PC-3 (cell line): Measurements from ENCODE around the gene CORO2A. TPM values are rescaled to one million over a fixed set of nuclear protein-coding genes. Genes with fewer than 3 reads are reported as not detected.

Source experiments
- ATAC-seq: fragments of 200-7000 bp; cut with Tn5 transposase; 2 replicates; pipeline ENCODE4 v1.9.1; 2020; ENCODE audit warnings: mild to moderate bottlenecking, moderate library complexity
- BruUV-seq: library from RNA; stranded (reverse); fragments of 400-500 nt; replicated peaks from 2 replicates; lab custom pipeline; 2021; lab: Mats Ljungman, UMichigan
- CTCF ChIA-PET: fragments of 300-600 bp; sonication (Branson Sonifier 250); formaldehyde crosslinking; loops from one replicate; lab custom pipeline; 2022; ENCODE audit warnings: antibody characterized with exemption; lab: Charles Lee
- POLR2A ChIA-PET: fragments of 300-600 bp; sonication (Branson Sonifier 250); formaldehyde crosslinking; loops from one replicate; lab custom pipeline; 2022; ENCODE audit warnings: antibody characterized with exemption; ENCODE audit not compliant: unreplicated experiment; lab: Charles Lee
- DNase-seq: peaks from one replicate; pipeline ENCODE4 v3.0.0-alpha.2; 2015
- H2AFZ ChIP-seq: fragments of 300-600 bp; sonication (generic); 2 replicates; pipeline ENCODE4 v1.6.0; 2016; ENCODE audit warnings: antibody characterized with exemption, low read length
- H3F3A ChIP-seq: fragments of 300-600 bp; sonication (generic); one replicate; pipeline ENCODE4 v1.6.0; 2017; ENCODE audit warnings: antibody characterized with exemption, low read length, control low read depth, mild to moderate bottlenecking; ENCODE audit not compliant: unreplicated experiment
- H3K27ac ChIP-seq: fragments of 300-600 bp; sonication (generic); 2 replicates; pipeline ENCODE4 v1.5.1; 2016; ENCODE audit warnings: mild to moderate bottlenecking, low read length
- H3K27me3 ChIP-seq: fragments of 300-600 bp; sonication (generic); 2 replicates; pipeline ENCODE4 v1.6.1; 2016; ENCODE audit warnings: low read length, mixed read lengths
- H3K36me3 ChIP-seq: fragments of 300-600 bp; sonication (generic); 2 replicates; pipeline ENCODE4 v1.6.1; 2016; ENCODE audit warnings: low read depth, mixed run types, low read length, mixed read lengths
- H3K4me1 ChIP-seq: fragments of 300-600 bp; sonication (generic); 2 replicates; pipeline ENCODE4 v1.5.1; 2016; ENCODE audit warnings: low read length; ENCODE audit not compliant: insufficient read depth
- H3K4me2 ChIP-seq: fragments of 300-600 bp; sonication (generic); 2 replicates; pipeline ENCODE4 v1.6.0; 2016; ENCODE audit warnings: low read length
- H3K4me3 ChIP-seq: fragments of 300-600 bp; sonication (generic); 2 replicates; pipeline ENCODE4 v1.5.1; 2016; ENCODE audit warnings: mild to moderate bottlenecking, low read length, mixed read lengths
- H3K79me2 ChIP-seq: fragments of 300-600 bp; sonication (generic); 2 replicates; pipeline ENCODE4 v1.6.1; 2017; ENCODE audit warnings: low read length, mixed read lengths
- H3K9ac ChIP-seq: fragments of 300-600 bp; sonication (generic); 2 replicates; pipeline ENCODE4 v1.6.0; 2016; ENCODE audit warnings: mild to moderate bottlenecking, low read length
- H3K9me2 ChIP-seq: fragments of 300-600 bp; sonication (generic); replicated peaks from 2 replicates; pipeline ENCODE4 v1.6.1; 2016; ENCODE audit warnings: mixed run types, low read length, mixed read lengths
- H3K9me3 ChIP-seq: fragments of 300-600 bp; sonication (generic); 2 replicates; pipeline ENCODE4 v1.6.1; 2016; ENCODE audit warnings: low read length, mixed read lengths
- H4K20me1 ChIP-seq: fragments of 300-600 bp; sonication (generic); 2 replicates; pipeline ENCODE4 v1.6.1; 2016; ENCODE audit warnings: low read length, mixed read lengths
- EZH2 ChIP-seq: fragments of 300-600 bp; sonication (generic); IDR thresholded peaks from one replicate; pipeline ENCODE4 v1.6.1; 2017; ENCODE audit warnings: antibody characterized with exemption, mild to moderate bottlenecking, low read length; ENCODE audit not compliant: unreplicated experiment
- EZH2phosphoT487 ChIP-seq: fragments of 300-600 bp; sonication (generic); IDR thresholded peaks from 2 replicates; pipeline ENCODE4 v1.6.1; 2018; ENCODE audit warnings: mild to moderate bottlenecking, antibody characterized with exemption, low read length, borderline replicate concordance
- intact Hi-C: fragments of 100-400 bp; cut with micrococcal nuclease; formaldehyde crosslinking; loops from 2 replicates; pipeline ENCODE4 v1.9.0; 2023
- microRNA-seq: library from miRNA; unstranded; fragments of <30 nt; microRNA quantifications from one replicate; pipeline ENCODE4 v1.1.0, GENCODE V29; 2020; ENCODE audit not compliant: unreplicated experiment
- total RNA-seq: library from RNA; depleted of rRNA; stranded (reverse); fragments of >200 nt; gene quantifications from 2 replicates; pipeline ENCODE4 v1.2.3, GENCODE V29; 2014; rRNA removed
- TF ChIP-seq, protein P1 (sequence below): fragments of 300-600 bp; sonication (generic); conservative IDR thresholded peaks from 2 replicates; pipeline ENCODE4 v1.5.1; 2017; ENCODE audit warnings: antibody characterized with exemption, low read depth, mild to moderate bottlenecking, low read length

Gene CORO2A
- total RNA-seq, 1 experiment from 2014 or later, result 2.2 TPM

DNA sequence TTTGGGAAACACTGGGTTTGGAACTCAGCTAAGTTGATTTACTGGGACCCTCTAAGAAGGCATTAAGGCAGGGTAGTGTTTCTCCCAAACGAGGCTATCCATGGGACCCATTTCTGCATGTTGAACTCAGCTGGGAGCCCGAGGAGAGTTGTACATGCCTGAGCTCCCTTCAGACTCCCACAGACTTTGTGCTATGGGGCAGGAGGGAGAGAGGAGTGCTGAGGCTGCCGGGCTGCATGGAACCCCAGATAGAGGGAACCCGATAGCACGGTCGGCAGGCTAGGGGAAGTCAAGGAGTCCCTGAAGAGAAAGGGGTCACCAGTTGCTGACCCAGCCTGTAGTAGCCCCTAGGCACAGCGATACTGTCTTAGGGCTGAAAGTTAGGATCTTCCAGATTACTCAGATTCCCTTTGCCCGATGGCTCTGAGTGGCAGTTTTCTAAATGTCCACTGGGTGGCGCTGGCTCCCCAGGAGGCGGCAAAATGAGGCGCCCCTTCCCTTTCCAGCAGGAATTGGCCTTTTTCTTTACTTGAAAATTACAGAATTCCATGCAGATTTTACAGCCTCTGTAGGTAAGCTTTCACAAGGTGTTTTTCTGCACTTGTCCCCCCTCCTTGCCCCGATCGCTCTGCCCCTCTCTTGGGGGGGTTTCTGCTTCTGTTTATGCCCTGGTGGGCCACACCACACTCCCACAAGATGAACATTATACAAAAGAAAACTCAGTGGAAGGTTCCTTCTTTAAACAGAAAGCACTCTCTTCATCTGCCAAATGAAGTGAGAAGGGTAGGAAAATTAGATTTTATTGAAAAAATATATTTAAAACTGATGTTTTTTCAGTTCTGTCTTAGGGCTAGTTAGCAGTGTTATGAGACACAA, 118.1 kb downstream of the CORO2A start:
- BruUV-seq, result no TSS peak
- no peaks in the 10 kb centered on the region for H3F3A ChIP-seq
- no peaks in the 10 kb centered on the region for H4K20me1 ChIP-seq
- H3K27me3 ChIP-seq, result no peaks in the 10 kb centered on the region
- no peaks in the 10 kb centered on the region for H3K9me2 ChIP-seq
- ATAC-seq (peak; percentile 28; the same call in 1 of the 2 replicates), DNase-seq (peak; percentile 70)
- H3K79me2 ChIP-seq, result 0 out of 2 replicates have a peak, but pooled peaks cover 7% of the 10 kb centered on the region
- H3K4me2 ChIP-seq, result no peak overlapping the region
- no peak overlapping the region for H3K4me3 ChIP-seq
- peaks cover 7% of the 10 kb centered on the region; the same call in 1 of the 2 replicates for H3K4me1 ChIP-seq
- H3K9ac ChIP-seq, result no peak overlapping the region
- no peaks in the 10 kb centered on the region; the same call in 1 of the 2 replicates for H3K36me3 ChIP-seq
- no peaks in the 10 kb centered on the region for H3K9me3 ChIP-seq
- intact Hi-C loops, result loop anchor here (2.0 to 5.0 kb wide), 2 partner anchors 118 to 188 kb away; partner anchors contain the start of gene CORO2A
- no peak overlapping the region for H3K27ac ChIP-seq
- CTCF ChIA-PET, result interaction anchor here (0.7 kb wide), 1 partner anchor 68 kb away, joined by 3 read pairs; no protein-coding TSS in a partner anchor
- POLR2A ChIA-PET, result no interaction called here
- TF ChIP-seq, protein P1, sequence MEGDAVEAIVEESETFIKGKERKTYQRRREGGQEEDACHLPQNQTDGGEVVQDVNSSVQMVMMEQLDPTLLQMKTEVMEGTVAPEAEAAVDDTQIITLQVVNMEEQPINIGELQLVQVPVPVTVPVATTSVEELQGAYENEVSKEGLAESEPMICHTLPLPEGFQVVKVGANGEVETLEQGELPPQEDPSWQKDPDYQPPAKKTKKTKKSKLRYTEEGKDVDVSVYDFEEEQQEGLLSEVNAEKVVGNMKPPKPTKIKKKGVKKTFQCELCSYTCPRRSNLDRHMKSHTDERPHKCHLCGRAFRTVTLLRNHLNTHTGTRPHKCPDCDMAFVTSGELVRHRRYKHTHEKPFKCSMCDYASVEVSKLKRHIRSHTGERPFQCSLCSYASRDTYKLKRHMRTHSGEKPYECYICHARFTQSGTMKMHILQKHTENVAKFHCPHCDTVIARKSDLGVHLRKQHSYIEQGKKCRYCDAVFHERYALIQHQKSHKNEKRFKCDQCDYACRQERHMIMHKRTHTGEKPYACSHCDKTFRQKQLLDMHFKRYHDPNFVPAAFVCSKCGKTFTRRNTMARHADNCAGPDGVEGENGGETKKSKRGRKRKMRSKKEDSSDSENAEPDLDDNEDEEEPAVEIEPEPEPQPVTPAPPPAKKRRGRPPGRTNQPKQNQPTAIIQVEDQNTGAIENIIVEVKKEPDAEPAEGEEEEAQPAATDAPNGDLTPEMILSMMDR, result peak; percentile 89
- TF ChIP-seq EZH2phosphoT487, result no peak
- H2AFZ ChIP-seq, result no peak overlapping the region

DNA sequence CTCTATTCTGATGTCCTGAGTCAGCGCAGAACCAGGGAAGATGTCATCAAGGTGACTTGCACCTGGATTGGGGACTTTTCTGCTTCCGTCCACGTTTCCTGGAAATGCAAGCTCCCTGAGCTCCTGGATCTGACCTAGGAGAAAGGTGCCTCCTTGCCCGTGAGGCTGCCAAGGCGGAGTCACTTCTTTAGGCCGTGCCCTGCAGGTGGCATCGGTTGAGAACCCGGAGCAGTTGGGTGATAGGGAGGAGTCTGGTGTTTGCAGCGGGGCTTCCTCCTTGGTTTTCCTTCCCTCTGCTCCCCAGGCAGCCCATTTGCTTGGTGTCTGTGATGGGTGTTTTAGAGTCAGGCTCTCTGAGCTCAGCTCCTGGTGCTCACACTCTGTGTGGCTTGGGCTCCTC, 120.7 kb downstream of the CORO2A start:
- Histone ChIP-seq H2AFZ (no peak overlapping the region), H3K27me3 (no peaks in the 10 kb centered on the region), H3K9me2 (no peaks in the 10 kb centered on the region), H3K4me3 (no peak overlapping the region), H3K79me2 (peaks cover 18% of the 10 kb centered on the region; the same call in 1 of the 2 replicates), H3K4me2 (no peak overlapping the region), H4K20me1 (no peaks in the 10 kb centered on the region), H3F3A (no peaks in the 10 kb centered on the region), H3K9me3 (no peaks in the 10 kb centered on the region), H3K27ac (peak overlapping the region; percentile 32), H3K9ac (no peak overlapping the region), H3K36me3 (no peaks in the 10 kb centered on the region; the same call in 1 of the 2 replicates), H3K4me1 (peaks cover 7% of the 10 kb centered on the region; the same call in 1 of the 2 replicates)
- no TSS peak for BruUV-seq
- POLR2A ChIA-PET, result interaction anchor here (0.5 kb wide), 1 partner anchor 15 kb away, joined by 9 read pairs; the partner anchor contains the start of gene NANS
- CTCF ChIA-PET, result interaction anchor here (0.7 kb wide), 1 partner anchor 26 kb away, joined by 3 read pairs; no protein-coding TSS in a partner anchor
- DNase-seq (no peak), ATAC-seq (no peak)
- intact Hi-C loops, result loop anchor here (5.0 kb wide), 1 partner anchor 121 kb away; the partner anchor contains the start of gene CORO2A
- TF ChIP-seq, protein P1, result no peak
- no peak for TF ChIP-seq EZH2
- no peak for TF ChIP-seq EZH2phosphoT487

Small RNA genes lying within 50 kb of the gene (microRNA-seq; reads per million reads assigned to microRNA genes)
- not detected for gene MIR6854

Other genes with a start within 250 kb of the CORO2A start
- gene ANP32B, start 209.3 kb downstream of the CORO2A start, total RNA-seq, result 14.8 and 32.6 TPM in 2 replicates
- 93.0 and 94.8 TPM in 2 replicates for gene NANS, start 135.9 kb downstream of the CORO2A start, total RNA-seq
- 11.2 and 17.3 TPM in 2 replicates for gene TRIM14, start 73.4 kb downstream of the CORO2A start, total RNA-seq
- gene TBC1D2, start 63.0 kb upstream of the CORO2A start, total RNA-seq, result 7.4 and 8.2 TPM in 2 replicates